ENCODE measurements around the gene FUZ.

FUZ gene

DNA sequence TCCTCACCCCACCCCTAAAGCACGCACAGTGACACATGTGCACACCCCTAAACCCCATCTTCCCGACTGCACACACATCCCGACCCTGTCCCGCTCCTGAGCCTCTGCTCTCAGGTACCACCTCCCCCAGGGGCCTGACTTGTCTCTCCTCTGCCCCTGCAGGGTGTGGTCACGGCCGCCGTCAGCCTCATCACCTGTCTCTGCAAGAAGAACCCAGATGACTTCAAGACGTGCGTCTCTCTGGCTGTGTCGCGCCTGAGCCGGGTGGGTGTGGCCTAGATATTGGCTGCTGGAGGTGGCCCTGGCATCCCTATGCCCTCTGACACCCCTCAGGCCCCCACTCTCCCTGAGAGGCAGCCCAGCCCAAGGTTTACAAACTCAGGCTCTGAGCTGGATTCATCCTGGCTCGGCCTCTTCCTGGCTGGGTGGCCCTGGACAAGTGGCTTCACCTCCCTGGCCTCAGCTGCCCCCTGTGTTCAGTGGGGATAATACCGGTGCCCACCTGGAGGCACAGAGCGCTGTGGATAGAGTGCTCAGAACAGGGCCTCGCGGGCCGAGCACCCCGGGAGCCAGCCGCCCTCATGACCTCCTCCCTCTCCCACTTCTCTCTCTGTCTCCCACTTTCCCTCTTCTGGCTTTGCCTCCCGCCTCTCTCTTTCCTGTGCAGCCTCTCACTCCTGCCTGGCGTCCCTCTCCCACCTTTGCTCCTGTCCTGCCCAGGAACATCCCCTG lies 20.1 kb downstream of the FUZ start:
- DNase-seq (ENCODE audit: low read depth), result no peak
- no peak overlapping the region for H3K4me3 ChIP-seq (ENCODE audit: low read depth, low read length)

DNA sequence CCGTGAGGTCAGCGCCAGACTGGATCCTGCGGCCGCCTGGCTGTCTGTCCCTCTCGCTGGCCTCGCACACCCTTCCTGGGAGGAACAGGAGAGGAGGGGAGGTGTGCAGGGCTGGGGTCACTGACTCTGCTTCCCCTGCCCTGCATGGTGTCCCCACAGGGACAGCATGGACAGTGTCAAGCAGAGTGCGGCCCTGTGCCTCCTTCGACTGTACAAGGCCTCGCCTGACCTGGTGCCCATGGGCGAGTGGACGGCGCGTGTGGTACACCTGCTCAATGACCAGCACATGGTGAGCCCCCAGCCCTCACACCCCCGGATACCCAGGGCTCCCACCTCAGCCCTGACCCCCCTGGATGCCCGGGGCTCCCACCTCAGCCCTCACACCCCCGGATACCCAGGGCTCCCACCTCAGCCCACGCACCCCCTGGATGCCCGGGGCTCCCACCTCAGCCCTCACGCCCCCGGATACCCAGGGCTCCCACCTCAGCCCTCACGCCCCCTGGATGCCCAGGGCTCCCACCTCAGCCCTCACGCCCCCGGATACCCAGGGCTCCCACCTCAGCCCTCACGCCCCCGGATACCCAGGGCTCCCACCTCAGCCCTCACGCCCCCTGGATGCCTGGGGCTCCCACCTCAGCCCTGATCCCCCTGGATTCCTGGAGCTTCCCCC lies 21.2 kb downstream of the FUZ start:
- H3K4me3 ChIP-seq (ENCODE audit: low read depth, low read length), result no peak overlapping the region
- DNase-seq (ENCODE audit: low read depth), result no peak

DNA sequence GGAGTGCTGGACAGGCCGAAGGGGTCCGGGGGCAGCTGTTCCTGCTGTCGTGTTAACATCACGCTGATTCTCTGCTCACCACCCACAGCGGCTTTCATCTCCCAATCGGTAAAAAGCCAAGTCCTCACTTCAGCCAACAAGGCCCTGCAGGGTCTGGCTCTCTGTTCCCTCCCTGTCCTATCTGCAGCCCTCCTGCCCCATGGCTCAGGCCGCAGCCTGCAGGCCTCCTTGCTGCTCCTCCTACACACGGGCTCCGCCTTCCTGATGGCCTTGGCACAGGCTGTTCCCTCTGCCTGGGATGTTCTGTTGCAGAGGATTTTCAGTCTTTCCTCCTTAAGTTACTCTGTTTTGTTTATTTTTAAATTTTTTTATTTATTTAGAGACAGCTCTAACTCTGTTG lies 22.2 kb downstream of the FUZ start:
- DNase-seq (ENCODE audit: low read depth), result no peak
- H3K4me3 ChIP-seq (ENCODE audit: low read depth, low read length), result no peak overlapping the region

DNA sequence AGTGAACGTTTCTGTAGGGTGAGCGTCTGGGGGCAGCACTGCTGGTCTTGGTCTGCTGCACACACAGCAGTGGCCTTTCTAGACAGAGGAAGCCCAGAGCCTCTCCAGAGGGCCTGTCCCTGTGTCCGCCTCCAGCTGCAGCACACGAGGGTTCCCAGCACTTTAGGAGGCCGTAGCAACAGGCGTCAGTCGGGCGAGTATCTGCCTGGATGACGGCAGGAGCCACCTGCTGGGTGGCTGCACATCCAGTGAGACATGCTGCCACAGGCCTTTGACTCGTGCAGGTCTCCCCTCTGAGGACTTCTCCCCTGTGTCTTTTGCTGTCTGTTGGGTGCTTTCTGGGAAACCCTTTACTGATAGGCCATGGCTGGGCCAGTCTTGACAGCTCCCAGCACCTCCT lies 24.2 kb downstream of the FUZ start:
- no peak overlapping the region for H3K4me3 ChIP-seq (ENCODE audit: low read depth, low read length)
- no peak for DNase-seq (ENCODE audit: low read depth)

DNA sequence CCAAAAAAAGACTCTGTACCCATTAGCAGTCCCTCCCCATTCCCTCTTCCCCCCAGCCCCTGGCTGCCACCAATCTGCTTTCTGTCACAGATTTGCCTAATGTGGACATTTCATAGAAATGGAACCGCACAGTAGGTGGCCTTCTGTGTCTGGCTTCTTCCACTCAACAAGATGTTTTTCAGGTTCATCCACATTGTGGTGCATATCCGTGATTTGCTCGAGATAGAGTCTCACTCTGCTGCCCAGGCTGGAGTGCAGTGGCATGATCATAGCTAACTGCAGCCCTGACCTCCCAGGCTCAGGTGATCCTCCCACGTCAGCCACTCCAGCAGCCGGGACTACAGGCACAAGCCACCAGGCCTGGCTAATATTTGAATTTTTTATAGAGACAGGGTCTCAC lies 25.3 kb downstream of the FUZ start:
- no peak for DNase-seq (ENCODE audit: low read depth)

DNA sequence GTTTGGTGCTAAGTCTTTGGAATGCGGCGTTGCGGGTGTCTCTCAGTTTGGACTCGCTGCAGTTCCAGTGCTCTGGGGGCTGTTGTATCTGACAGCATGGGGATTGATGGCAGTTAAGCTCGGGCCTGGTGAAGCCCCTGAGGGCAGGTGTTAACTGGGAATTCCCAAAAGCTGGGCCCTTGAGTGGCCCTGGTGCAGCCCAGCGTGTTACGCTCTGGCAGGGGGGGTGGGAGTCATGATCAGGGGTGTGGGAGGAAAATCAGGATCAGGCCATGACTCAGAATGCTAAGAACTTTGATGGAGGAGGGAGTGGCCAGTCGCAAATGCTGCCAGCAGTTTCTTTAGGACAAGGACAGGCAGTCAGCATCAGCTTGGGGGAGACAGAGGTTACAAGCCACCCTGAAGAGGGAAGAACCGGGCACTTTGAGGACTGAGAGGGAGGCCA lies 26.7 kb downstream of the FUZ start:
- no peak for DNase-seq (ENCODE audit: low read depth)
- H3K4me3 ChIP-seq (ENCODE audit: low read depth, low read length), result no peak overlapping the region

More for the DNA sequence above, 25.3 kb downstream of the FUZ start:
- H3K4me3 ChIP-seq (ENCODE audit: low read depth, low read length), result no peak overlapping the region

DNA sequence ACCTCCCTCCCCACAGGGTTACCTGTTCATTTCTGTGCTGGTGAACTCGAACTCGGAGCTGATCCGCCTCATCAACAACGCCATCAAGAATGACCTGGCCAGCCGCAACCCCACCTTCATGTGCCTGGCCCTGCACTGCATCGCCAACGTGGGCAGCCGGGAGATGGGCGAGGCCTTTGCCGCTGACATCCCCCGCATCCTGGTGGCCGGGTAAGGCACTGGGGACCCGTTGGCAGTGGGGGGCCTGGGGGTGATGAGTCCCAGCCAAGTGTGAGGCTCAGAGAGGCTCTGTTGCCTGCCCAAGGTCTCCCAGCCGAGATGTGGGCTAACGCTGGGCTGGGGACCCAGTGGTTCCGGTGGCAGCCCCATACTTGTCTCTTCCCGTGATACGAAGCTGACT lies 30.6 kb downstream of the FUZ start:
- no peak for DNase-seq (ENCODE audit: low read depth)

DNA sequence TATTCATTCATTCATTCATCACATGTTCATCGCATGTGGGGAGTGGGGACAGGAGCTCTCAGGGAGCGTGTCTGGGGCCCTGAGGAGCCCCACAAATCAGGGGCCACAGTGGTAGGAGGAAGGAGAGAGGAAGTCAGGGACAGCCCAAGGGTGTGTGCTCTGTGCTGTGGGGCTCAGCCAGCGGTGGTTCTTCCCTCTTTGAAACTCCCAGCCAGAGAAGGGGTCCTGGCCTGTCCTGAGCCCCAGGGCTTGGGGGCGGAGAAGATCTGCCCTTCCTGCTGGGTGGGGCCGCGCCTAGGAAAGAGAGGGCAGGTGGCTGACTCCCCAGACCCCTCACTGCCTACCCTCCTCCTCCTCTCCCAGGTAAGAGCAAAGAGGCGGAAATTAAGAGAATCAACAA lies 31.7 kb downstream of the FUZ start:
- H3K4me3 ChIP-seq (ENCODE audit: low read depth, low read length), result no peak overlapping the region
- DNase-seq (ENCODE audit: low read depth), result no peak

More for the DNA sequence above, 30.6 kb downstream of the FUZ start:
- no peak overlapping the region for H3K4me3 ChIP-seq (ENCODE audit: low read depth, low read length)

DNA sequence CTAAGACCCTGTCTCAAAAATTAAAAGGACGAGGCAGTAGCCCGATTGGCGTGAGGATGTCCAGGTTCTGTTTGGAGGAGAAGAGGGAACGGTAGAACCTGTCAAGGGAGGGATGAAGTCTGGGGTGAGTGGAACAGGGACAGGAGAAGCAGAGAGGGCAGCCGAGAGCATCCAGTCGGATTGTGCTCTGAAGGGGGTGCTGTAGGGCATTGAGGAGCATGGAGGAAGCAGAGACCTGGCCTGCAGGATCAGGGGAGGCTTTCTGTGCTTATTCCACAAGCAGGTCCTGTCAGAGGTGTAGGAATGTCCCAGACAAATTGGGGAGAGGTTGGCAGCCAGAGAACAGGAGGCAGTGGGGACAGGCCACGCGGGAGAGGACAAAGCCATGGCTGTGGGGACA lies 32.2 kb downstream of the FUZ start:
- DNase-seq (ENCODE audit: low read depth), result no peak
- no peak overlapping the region for H3K4me3 ChIP-seq (ENCODE audit: low read depth, low read length)

DNA sequence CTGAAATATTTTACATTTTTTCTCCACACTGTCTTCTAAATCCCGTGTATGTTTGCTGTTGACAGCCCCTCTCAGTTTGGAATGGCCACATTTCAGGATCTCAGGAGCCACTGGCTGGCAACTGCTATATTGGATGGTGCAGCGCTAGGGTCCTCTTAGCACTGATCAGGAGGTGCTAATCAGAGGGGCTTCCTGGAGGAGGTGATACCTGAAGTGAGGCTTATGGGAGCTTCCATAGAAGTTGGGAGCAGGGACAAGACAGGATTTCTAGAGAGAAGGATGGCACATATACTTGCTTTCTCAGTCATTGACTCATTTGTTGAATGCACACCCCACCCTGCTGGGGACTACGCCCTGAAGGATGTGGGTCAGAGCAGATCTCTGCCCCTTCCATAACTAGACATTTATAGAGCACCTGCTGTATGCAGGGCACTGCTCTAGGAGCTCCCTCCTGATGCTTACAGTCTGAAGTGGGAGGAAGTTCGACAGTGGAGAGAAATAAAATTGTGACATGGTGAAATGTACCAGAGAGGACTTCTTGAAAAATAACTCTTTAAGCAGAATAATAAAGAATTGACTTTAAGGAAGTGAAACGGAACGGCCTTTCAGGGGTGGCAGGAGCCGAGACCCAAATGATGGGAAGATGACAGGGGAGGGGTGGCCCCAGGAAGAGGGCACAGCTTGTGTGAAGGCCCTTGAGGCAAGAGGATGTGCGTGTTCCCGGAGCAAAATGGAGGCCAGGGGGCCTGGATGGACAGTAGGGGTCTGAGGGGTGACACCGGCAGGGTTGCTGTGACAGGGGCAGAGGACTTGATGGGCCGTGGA lies 33.1 kb downstream of the FUZ start:
- no peak overlapping the region for H3K4me3 ChIP-seq (ENCODE audit: low read depth, low read length)
- no peak for DNase-seq (ENCODE audit: low read depth)

DNA sequence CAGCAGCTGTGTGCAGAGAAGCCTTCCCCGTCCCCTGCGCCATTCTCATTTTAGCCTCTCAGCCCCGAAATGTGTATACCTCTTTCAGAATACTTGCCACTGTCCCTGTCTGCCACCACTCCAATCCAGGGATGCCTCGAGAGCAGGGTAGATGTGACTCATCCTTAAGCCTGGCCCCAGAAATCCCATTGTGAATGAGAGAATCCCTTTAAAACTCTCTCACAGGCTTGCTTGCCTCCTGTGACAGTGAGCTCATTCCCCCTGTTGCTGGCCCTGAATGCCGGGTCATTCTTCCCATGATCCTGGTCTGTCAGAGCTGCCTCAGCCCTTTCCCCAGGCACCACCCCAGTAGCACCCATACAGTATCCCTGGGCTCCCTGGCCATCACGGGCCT lies 36.7 kb downstream of the FUZ start:
- H3K4me3 ChIP-seq (ENCODE audit: low read depth, low read length), result no peak overlapping the region
- DNase-seq (ENCODE audit: low read depth), result no peak

DNA sequence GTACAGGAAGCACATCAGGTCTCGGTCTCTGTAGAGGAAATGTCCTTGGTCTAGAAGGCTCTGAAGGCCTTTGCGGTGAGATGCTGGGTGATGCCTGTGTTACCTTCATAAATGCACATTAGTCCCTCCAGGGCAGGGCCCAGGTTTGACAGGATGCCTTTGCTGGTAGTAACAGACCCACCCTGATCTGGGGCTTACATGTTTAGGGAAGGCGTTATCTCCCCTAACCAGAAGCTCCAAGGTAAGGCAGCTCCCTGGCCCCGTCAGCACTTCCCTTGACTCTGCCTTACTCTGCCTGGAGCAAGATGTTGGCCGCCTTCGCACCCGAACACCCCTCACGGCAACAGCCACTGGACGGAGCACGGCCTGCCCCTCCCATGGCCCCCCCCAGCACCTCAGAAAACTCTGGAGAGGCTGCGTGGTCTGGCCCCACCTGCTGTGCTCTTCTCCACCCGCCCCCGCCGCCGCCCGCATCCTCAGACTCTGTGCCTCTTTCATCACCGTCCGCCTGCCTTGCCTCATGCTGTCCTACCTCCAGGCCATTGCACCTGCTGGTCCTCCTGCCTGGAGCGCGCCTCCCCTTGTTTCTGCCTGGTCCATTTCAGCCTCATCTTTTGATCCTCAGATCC lies 37.2 kb downstream of the FUZ start:
- no peak overlapping the region for H3K4me3 ChIP-seq (ENCODE audit: low read depth, low read length)
- DNase-seq (ENCODE audit: low read depth), result no peak

DNA sequence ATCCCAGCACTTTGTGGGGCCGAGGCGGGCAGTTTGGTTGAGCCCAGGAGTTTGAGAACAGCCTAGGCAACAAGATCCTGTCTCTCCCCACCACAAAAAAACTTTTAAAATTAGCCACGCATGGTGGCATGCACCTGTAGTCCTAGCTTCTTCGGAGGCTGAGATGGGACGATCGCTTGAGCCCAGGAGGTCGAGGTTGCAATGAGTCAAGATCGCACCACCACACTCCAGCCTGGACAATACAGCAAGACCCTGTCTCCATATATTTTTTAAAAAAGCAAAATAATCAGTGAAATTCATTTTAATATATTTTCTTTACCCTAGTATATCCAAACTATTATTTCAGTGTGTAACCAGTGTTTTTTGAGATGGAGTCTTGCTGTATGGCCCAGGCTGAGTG lies 38.1 kb downstream of the FUZ start:
- no peak for DNase-seq (ENCODE audit: low read depth)
- H3K4me3 ChIP-seq (ENCODE audit: low read depth, low read length), result no peak overlapping the region

DNA sequence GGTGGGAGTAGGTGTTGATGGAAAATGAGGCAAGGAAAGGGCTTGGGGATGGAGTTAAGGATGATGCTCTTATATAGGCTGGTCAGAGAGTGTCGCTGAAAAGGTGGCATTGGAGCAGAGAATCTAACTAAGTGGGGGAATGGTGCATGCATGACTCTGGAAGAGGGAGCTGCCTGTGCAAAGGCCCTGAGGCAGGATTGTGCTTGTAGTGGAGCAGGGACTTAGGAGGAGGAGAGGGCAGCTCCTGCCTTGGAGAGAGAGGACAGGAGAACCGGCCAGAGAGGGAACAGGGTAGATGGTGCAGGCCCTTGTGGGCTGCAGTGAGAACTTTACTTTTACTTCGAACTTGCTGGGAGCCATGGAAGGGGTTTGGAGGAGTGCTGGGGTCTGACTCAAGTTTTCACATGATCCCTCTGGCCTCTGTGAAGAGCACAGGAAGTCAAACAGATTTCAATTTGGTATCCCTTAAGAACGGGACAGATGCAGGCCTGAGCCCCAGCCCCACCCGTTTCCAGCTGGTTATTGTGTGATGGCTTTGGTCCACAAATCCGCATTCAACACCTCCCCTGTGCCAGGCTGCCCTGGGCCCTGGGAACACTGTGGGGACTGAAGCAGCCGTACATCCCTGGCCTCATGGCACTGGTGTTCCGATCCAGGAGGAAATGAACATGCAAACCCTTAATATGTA lies 39.3 kb downstream of the FUZ start:
- no peak for DNase-seq (ENCODE audit: low read depth)
- H3K4me3 ChIP-seq (ENCODE audit: low read depth, low read length), result no peak overlapping the region

DNA sequence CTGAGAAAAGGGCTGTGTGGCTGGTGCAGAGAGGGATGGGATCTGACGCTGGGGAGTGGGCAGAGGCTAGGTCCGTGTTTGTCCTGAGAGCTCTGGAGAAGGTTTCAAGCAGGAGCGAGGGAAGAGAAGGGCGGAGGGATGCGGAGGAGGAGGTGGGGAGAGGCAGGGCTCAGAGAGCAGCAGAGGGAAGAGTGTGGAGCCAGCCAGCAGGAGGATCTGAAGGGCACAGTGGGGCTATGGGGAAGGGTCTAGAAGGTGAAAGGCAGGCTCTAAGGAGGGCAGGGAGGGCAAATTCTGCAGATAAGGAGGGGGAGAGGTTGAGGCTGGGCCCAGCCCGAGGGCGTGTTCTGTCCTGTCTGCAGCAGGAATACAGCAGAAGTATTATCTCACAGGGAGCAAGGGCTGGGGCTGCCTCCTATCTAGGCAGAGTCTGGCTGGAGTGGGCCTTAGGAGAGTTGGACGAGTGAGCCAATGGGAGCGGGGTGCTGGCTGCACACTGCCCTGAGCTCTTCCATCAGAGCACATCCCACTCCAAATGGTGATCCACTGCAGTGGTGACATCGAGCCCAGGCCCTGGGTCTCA lies 40.2 kb downstream of the FUZ start:
- no peak overlapping the region for H3K4me3 ChIP-seq (ENCODE audit: low read depth, low read length)
- DNase-seq (ENCODE audit: low read depth), result no peak

DNA sequence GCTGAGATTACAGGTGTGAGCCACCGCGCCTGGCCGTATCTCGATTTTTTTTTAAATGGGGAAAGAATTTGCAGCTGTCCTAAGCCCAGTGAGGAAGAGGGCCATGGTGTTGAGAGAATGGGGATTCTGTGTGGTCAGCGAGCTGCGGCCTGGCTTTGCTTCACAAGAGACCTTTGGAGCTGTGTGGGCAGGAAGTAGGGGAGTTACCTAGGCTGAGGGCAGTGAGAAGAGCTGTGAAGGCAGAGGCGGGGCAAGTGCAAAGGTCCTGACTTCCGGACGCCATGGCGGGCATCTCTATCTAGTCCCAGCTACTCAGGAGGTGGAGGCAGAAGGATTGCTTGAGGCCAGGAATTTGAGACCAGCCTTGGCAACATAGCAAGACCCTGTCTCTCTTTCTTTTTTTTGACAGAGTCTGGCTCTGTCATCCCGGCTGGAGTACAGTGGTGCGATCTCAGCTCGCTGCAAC lies 41.4 kb downstream of the FUZ start:
- DNase-seq (ENCODE audit: low read depth), result no peak

DNA sequence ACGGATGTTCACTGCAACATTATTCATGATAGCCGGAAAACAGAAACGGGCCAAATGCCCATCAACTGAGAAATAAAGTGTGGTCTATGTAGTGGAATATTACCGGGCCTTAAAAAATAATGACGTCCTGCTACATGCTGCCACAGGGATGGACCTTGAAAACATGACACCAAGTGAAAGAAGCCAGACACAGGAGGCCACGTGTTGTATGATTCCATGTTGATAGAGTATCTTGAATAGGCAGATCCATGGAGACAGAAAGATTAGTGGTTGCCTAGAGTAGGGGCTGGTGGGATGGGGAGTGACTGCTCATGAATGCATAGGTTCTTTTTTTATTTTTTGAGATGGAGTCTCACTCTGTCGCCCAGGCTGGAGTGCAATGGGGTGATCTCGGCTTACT lies 42.6 kb downstream of the FUZ start:
- no peak for DNase-seq (ENCODE audit: low read depth)
- no peak overlapping the region for H3K4me3 ChIP-seq (ENCODE audit: low read depth, low read length)

More for the DNA sequence above, 41.4 kb downstream of the FUZ start:
- H3K4me3 ChIP-seq (ENCODE audit: low read depth, low read length), result no peak overlapping the region

DNA sequence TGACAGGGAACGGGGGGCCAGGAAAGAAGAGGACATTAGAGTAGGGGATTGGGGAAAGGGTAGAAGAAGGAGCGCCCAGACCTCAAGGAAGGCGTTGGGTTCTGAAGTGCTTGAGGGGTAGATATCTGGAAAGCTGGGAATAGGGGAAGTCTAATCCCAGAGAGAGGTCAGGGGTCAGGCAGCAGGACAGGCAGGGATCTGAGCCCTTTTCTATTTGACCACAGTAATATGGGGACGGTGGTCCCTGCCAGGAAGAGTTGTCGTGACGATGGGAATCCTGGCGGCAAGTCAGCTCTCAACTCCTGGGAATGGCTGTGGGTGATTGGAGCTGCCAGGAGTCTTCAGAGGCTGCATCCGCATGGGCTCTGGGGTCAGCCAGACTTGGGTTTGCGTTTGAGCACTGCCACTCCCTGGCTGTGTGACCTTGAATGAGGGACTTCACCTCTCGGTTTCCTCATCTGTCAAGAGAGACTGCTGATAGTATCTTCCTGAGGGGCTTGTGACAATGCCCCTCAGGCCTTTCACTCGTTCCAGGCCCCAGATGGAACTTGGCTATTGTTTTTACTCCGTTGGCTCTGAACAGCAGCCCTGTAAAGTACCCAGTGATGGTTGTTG lies 45.0 kb downstream of the FUZ start:
- H3K4me3 ChIP-seq (ENCODE audit: low read depth, low read length), result peak overlapping the region; percentile 79
- DNase-seq (ENCODE audit: low read depth), result no peak

DNA sequence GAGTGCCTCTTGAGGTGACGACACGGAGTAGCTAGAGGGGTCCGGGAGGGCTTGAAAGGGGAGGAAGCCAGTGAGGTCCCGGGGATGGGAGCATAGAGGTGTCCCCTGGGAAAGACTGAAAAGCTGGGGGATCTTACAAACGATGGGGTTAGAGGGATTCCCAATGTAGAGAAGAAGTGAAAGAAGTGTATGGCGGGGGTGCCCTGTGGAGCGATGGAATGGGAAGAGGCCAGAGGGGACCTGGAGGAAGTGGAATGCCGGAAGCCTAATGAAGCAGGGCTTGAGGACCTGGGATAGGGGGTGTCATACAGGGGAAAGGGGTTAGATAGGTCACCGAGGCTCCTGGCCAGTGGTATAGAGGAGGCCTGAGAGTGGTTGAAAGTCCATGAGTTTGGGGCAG lies 45.7 kb downstream of the FUZ start:
- DNase-seq (ENCODE audit: low read depth), result no peak
- H3K4me3 ChIP-seq (ENCODE audit: low read depth, low read length), result peak overlapping the region; percentile 79

Measured in skeletal muscle cell (primary cell).